GM12801 (cell line): ENCODE measurements around the gene ARAP2.

Experiments
- TF ChIP-seq, protein P1 (sequence below): IDR thresholded peaks from one replicate; pipeline ENCODE4 v1.5.1; 2011; ENCODE audit warnings: control low read depth; ENCODE audit not compliant: insufficient read length; ENCODE audit errors: extremely low read depth

The ARAP2 gene

DNA sequence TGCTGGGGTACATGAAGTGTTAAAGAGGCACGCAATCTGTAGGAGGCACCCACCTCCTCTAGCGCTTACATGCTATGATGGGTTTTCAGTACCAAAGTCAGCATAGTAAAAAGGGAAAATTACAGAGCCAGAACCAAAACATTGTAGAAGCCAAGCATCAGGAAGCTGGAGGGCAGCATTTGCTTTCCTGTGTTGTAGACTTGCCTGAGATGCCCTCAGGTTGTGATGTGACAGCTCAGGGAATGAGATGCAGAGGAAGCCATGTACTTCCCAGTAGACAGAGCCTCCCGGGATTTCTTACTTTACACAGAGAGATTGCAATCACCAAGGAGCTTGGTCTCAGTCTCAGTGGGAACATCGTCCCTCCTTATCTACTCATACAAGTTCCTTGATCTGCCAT, 161.5 kb downstream of the ARAP2 start:
- TF ChIP-seq, protein P1, sequence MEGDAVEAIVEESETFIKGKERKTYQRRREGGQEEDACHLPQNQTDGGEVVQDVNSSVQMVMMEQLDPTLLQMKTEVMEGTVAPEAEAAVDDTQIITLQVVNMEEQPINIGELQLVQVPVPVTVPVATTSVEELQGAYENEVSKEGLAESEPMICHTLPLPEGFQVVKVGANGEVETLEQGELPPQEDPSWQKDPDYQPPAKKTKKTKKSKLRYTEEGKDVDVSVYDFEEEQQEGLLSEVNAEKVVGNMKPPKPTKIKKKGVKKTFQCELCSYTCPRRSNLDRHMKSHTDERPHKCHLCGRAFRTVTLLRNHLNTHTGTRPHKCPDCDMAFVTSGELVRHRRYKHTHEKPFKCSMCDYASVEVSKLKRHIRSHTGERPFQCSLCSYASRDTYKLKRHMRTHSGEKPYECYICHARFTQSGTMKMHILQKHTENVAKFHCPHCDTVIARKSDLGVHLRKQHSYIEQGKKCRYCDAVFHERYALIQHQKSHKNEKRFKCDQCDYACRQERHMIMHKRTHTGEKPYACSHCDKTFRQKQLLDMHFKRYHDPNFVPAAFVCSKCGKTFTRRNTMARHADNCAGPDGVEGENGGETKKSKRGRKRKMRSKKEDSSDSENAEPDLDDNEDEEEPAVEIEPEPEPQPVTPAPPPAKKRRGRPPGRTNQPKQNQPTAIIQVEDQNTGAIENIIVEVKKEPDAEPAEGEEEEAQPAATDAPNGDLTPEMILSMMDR = no peak

- TF ChIP-seq, protein P1 = no peak
Observed at GRCh38 chr4:36081185-36081584, 163.1 kb downstream of the ARAP2 start.

- TF ChIP-seq, protein P1 = no peak
Observed at GRCh38 chr4:36079666-36080065, 164.6 kb downstream of the ARAP2 start.

GRCh38 chr4:36078319-36078718, 166.0 kb downstream of the ARAP2 start:
- TF ChIP-seq, protein P1 = no peak

GRCh38 chr4:36072529-36072928, 171.8 kb downstream of the ARAP2 start:
- TF ChIP-seq, protein P1 = no peak

DNA sequence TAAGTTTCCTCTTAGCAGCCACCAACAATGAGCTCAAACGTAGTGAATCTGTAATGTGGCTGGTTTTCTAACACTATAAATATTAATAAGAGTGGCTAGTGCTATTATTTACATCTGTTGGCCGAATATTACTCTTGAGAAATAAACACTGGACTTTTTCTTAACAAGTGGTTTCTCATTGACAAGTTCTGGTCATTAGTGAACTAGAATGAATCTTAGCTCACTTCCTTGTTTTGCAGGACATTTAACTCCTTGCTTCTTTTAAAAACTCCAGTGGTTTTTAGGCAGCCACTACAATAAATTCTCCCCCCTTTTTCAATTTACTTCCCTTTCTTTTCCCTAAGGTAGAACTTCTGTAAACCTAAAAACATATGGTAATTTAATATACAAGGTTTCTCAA, 177.2 kb downstream of the ARAP2 start:
- TF ChIP-seq, protein P1 = no peak

- TF ChIP-seq, protein P1 = no peak
Observed at GRCh38 chr4:36065274-36065871, 178.9 kb downstream of the ARAP2 start.
